ENCODE results near the gene IKZF1. TPM values are rescaled to one million over a fixed set of nuclear protein-coding genes. Genes with fewer than 3 reads are reported as not detected.
A peak's percentile ranks its signal among the peaks of the same experiment; 100 is the strongest.

The IKZF1 gene
- total RNA-seq, 3 donors from 2014 or later: 14.2 to 21.4 (median 21.3) TPM

DNA sequence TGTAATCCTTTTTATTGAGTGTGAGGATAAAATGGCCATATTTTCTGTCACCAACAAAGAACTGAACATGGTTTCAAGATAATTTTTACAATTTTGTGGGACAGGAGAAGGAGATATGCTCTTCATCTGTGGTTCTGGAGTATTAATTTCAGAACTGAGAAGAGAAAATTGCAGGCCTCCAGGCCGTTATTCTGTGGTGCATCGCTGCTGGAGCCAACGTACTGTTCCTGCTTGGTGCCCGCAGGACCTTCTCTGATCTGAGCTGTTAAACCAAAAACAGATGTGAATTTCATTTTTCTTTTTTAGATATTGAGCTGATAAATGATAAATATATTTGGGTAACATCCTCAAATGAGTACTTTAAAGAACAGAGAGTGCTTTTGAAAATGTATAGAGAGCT lies 63.9 kb downstream of the IKZF1 start:
- Histone ChIP-seq H3K9me3 (peaks cover 0 to 13% of the 10 kb centered on the region in 2 donors), H3K4me3 (no peak overlapping the region), H3K4me1 (no peaks in the 10 kb centered on the region), H3K36me3 (no peaks in the 10 kb centered on the region), H3K27me3 (no peaks in the 10 kb centered on the region), H3K27ac (no peak overlapping the region)
- intact Hi-C loops (cut with DNase I; ENCODE audit: low total_unique reads): loop anchor here (10.0 kb wide), 1 partner anchor 224 kb away; no protein-coding TSS in a partner anchor
- DNase-seq (ENCODE audit: low spot score in 2 of 2): no peak
- TF ChIP-seq POLR2A (IDR thresholded peaks at IDR 0.05): no peak
- TF ChIP-seq POLR2AphosphoS5 (IDR thresholded peaks at IDR 0.05): no peak
- TF ChIP-seq, protein P1, sequence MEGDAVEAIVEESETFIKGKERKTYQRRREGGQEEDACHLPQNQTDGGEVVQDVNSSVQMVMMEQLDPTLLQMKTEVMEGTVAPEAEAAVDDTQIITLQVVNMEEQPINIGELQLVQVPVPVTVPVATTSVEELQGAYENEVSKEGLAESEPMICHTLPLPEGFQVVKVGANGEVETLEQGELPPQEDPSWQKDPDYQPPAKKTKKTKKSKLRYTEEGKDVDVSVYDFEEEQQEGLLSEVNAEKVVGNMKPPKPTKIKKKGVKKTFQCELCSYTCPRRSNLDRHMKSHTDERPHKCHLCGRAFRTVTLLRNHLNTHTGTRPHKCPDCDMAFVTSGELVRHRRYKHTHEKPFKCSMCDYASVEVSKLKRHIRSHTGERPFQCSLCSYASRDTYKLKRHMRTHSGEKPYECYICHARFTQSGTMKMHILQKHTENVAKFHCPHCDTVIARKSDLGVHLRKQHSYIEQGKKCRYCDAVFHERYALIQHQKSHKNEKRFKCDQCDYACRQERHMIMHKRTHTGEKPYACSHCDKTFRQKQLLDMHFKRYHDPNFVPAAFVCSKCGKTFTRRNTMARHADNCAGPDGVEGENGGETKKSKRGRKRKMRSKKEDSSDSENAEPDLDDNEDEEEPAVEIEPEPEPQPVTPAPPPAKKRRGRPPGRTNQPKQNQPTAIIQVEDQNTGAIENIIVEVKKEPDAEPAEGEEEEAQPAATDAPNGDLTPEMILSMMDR (IDR thresholded peaks at IDR 0.05): no peak

DNA sequence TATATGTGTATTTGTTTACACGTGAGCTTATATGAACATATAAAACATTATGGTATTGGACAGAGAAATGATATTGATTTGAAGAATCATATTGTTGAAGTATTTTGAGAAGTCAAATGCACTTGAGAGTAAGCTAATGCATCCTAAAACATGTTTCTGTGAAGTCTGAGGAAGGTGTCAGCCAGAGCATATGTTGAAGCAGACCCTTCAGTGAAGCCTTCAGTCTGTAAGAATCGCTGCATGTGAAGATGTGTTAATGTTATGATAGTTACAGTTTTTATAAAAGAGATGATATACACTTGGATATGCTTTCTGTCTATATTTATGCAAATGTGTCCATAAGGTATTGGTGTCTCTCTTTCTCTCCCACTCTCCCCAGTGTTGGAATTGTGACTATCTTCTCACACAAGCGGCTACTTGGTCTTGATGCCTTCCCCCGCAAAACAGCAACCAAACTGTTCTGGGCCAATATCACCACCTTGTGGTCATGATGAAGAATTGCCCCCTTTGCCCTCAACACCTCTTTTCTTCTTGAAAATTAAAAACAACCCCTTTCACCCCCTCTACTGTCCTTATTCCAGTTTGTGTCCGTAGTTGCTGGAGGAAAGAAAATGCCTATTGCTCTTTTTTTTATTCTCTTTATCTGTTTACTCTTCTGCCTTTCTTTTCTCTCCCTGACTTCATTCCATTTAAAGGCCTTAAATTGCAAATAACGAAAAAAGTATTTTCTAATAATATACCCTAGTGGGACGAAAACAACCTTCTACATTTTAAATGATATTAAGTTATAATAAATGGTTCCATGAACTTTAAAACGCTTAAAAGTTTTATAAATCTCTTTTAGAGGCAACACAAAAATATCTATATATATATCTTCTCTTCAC lies 64.9 kb downstream of the IKZF1 start:
- Histone ChIP-seq H3K36me3 (no peaks in the 10 kb centered on the region), H3K27ac (no peak overlapping the region), H3K4me3 (no peak overlapping the region), H3K4me1 (no peaks in the 10 kb centered on the region), H3K9me3 (peaks cover 0 to 13% of the 10 kb centered on the region in 2 donors), H3K27me3 (no peaks in the 10 kb centered on the region)
- no peak for DNase-seq (ENCODE audit: low spot score in 2 of 2)
- TF ChIP-seq POLR2A (IDR thresholded peaks at IDR 0.05) (no peak), POLR2AphosphoS5 (IDR thresholded peaks at IDR 0.05) (no peak)
- TF ChIP-seq, protein P1 (IDR thresholded peaks at IDR 0.05): peak in 1 of 3 donors; percentile 10
- intact Hi-C loops (cut with DNase I; ENCODE audit: low total_unique reads): loop anchor here (10.0 kb wide), 1 partner anchor 225 kb away; no protein-coding TSS in a partner anchor

DNA sequence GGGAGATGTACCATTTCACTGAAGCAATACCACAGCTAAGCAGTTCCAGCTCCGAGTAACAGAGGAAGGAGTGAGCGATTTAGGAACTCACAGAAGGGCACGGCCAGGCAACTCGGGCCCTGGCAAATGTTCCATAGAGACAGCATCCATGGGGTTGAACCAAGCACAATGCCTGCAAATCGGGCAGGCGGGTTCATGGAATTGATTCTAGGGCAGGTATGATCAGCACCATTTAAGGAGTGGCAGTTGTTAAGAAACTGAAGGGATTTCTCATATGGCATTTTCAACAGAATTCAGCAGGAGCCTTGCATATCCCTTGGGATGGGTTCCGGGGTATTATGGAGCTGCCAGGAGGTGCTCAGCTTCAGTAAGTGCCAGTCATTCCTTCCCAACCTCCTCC lies 66.4 kb downstream of the IKZF1 start:
- DNase-seq (ENCODE audit: low spot score in 2 of 2): no peak
- H3K27me3 ChIP-seq: no peaks in the 10 kb centered on the region
- no peak overlapping the region for H3K4me3 ChIP-seq
- TF ChIP-seq, protein P1 (IDR thresholded peaks at IDR 0.05): no peak
- TF ChIP-seq POLR2AphosphoS5 (IDR thresholded peaks at IDR 0.05) (no peak), POLR2A (IDR thresholded peaks at IDR 0.05) (no peak)
- peaks cover 0 to 13% of the 10 kb centered on the region in 2 donors for H3K9me3 ChIP-seq
- intact Hi-C loops (cut with DNase I; ENCODE audit: low total_unique reads): no loop called here
- H3K36me3 ChIP-seq: no peaks in the 10 kb centered on the region
- H3K27ac ChIP-seq: no peak overlapping the region
- no peaks in the 10 kb centered on the region for H3K4me1 ChIP-seq

DNA sequence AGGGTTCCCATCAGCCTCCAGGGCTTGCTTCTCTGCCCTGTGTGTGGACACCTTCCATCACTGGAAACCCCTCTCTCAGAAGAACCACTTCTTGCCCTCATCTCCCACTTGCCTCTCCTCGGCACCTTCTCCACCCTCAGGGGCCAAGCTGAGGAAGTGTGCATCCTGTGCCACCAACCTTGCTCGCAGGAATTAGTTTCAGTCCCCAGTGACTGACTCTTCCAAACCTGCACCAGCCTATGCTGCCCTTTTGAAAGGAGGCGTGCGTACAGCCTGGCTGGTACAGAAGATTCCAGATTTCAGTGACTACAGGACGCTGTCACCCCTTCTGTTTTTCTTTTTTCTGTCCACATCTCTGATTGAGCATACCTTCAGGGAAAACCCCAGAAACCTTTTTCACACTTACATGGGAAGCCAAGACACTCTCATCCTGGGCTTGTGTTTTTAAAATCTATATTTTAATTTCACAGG lies 67.1 kb downstream of the IKZF1 start:
- Histone ChIP-seq H3K9me3 (peaks cover 0 to 13% of the 10 kb centered on the region in 2 donors), H3K27me3 (no peaks in the 10 kb centered on the region), H3K4me1 (no peaks in the 10 kb centered on the region), H3K4me3 (no peak overlapping the region), H3K27ac (no peak overlapping the region), H3K36me3 (no peaks in the 10 kb centered on the region)
- no peak for TF ChIP-seq POLR2AphosphoS5 (IDR thresholded peaks at IDR 0.05)
- TF ChIP-seq, protein P1 (IDR thresholded peaks at IDR 0.05): no peak
- TF ChIP-seq POLR2A (IDR thresholded peaks at IDR 0.05): no peak
- DNase-seq (ENCODE audit: low spot score in 2 of 2): no peak
- intact Hi-C loops (cut with DNase I; ENCODE audit: low total_unique reads): no loop called here

- H3K27me3 ChIP-seq: no peaks in the 10 kb centered on the region
- no peaks in the 10 kb centered on the region for H3K36me3 ChIP-seq
- peaks cover 0 to 13% of the 10 kb centered on the region in 2 donors for H3K9me3 ChIP-seq
- H3K4me1 ChIP-seq: no peaks in the 10 kb centered on the region
- intact Hi-C loops (cut with DNase I; ENCODE audit: low total_unique reads): no loop called here
- TF ChIP-seq POLR2A (IDR thresholded peaks at IDR 0.05): no peak
- H3K27ac ChIP-seq: no peak overlapping the region
- DNase-seq (ENCODE audit: low spot score in 2 of 2): no peak
- H3K4me3 ChIP-seq: no peak overlapping the region
These were observed 68.4 kb downstream of the IKZF1 start for GRCh38 chr7:50372923-50373322.
